ENCODE measurements around the gene MAX.
A peak's percentile ranks its signal among the peaks of the same experiment; 100 is the strongest.

Gene MAX, protein sequence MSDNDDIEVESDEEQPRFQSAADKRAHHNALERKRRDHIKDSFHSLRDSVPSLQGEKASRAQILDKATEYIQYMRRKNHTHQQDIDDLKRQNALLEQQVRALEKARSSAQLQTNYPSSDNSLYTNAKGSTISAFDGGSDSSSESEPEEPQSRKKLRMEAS

DNA sequence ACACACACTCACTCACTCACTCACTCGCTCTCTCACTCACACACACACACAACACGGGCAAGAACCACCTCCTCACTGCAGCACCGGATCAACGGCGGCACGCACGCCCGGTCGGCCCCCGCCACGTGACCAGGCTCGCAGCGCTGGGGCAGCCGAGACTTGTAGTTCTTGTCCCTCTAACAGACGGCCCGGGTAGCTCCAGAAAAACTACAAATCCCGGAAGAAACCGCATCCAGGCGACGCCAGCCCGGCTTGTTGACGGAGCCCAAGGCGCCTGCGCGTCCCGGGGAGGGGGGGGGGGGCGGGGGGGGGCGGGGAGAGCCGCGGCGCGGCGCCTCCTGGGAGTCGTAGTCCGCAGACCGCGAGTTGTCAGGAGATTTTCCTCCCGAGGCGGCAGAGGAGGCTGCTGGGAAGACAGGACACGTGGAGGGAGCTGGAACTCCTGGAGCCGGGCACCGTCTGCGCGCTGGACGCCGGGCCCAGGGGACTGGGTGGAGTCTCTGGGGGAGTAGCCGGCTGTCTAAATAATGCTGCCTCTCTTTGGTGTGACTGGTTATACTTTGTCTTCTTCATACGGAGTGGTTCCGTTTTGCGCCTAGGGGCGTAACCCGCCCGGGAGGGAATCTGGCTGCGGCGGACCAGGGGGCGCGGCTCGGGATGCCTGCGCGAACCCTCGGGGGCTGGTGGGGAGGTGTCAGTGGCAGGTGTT is at the start of gene MAX:
Gene MAX, minus strand, starts transcription at position 77 of the 709 bp plus-strand sequence. CDS start 178 bp downstream, outside the sequence.
- Histone ChIP-seq H3K4me3 (peak within 1 kb of the TSS; percentile 62 to 99 (median 96)), H3K27ac (peak within 1 kb of the TSS; percentile 65 to 99 (median 93))

DNA sequence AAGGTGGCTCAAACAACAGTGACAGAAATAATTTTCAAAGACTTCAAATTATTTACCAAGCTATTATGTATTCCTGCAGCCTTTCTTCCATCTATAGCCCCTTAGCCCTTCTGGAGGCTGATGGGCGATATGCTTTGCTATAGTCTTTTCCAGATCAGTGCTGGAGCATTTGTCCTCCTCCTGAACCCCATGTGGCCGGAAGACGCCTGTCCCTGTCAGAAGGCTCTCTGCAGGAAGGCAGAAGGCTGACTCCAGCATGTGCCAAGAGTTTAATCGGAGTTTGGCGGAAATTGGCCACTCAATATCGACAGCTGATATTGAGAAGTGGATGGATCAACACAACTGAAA is 49.3 kb upstream of the MAX start:
- Histone ChIP-seq H3K27ac (no peak overlapping the region), H3K4me3 (no peak overlapping the region)

GRCh38 chr14:65150898-65151608 is 48.7 kb upstream of the MAX start:
- H3K4me3 ChIP-seq = no peak overlapping the region
- H3K27ac ChIP-seq = no peak overlapping the region

DNA sequence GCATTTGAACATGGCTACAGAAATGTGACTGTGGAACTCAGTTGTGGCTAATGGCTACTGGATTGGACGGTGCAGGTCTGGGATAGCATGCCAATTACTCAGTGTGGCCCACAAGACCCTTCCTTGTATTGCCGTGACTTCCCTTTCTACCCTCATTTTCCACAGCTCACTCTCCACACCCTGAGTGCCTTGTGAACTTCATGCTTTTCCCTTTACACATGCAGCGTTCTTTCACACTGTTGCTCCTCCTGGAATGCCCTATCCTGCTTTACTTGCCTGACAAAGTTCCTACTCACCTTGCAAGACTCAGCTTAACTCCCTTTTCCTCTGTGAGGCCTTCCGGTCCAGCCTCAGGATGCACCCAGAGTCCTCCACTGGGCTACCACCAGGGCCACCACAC is 46.8 kb upstream of the MAX start:
- no peak overlapping the region for H3K4me3 ChIP-seq
- H3K27ac ChIP-seq = no peak overlapping the region

GRCh38 chr14:65144170-65144569 is 41.9 kb upstream of the MAX start:
- H3K4me3 ChIP-seq = no peak overlapping the region

GRCh38 chr14:65142914-65143625 is 40.8 kb upstream of the MAX start:
- no peak overlapping the region for H3K27ac ChIP-seq
- H3K4me3 ChIP-seq = no peak overlapping the region

More at GRCh38 chr14:65144170-65144569, 41.9 kb upstream of the MAX start:
- no peak overlapping the region for H3K27ac ChIP-seq

GRCh38 chr14:65142429-65142828 is 40.1 kb upstream of the MAX start:
- H3K4me3 ChIP-seq = no peak overlapping the region
- H3K27ac ChIP-seq = no peak overlapping the region

- no peak overlapping the region for H3K27ac ChIP-seq
- no peak overlapping the region for H3K4me3 ChIP-seq
Measured at GRCh38 chr14:65141523-65141922, 39.2 kb upstream of the MAX start.

DNA sequence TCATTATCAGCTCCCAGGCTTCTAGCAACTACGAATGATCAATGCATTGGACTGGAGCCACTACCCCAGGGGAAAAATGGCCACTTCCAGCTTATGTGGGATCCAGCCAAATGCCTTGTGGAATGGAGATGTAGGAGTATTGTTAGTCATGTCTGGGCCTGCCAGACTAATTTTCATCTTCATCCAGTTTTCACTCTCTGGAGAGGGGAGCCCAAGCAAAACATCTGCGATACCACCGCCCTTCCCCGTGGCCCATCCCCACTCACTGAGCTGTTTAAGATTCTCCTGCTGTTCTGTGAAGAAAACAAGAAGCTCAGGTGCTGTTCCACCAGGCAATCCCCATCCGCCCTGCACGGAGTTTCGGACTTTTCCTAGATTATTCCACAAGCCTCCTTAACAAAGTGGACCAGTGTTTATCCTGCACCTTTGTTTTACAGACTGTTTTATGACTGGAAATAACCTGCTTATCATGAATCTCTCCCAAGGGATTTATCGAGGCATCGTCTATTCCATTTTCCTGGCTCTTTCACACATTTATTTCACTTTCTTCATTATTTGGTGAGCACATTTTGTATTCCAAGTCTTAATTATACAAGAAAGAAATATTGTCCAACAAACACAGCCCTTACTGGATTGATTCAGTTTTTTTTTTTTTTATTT is 35.5 kb upstream of the MAX start:
- H3K4me3 ChIP-seq = no peak overlapping the region
- no peak overlapping the region for H3K27ac ChIP-seq

- Histone ChIP-seq H3K27ac (no peak overlapping the region), H3K4me3 (no peak overlapping the region)
Measured at GRCh38 chr14:65134651-65135579, 32.6 kb upstream of the MAX start.

- Histone ChIP-seq H3K27ac (no peak overlapping the region), H3K4me3 (no peak overlapping the region)
Measured at GRCh38 chr14:65132855-65133254, 30.5 kb upstream of the MAX start.

GRCh38 chr14:65131301-65131701 is 29.0 kb upstream of the MAX start:
- Histone ChIP-seq H3K27ac (no peak overlapping the region), H3K4me3 (no peak overlapping the region)

DNA sequence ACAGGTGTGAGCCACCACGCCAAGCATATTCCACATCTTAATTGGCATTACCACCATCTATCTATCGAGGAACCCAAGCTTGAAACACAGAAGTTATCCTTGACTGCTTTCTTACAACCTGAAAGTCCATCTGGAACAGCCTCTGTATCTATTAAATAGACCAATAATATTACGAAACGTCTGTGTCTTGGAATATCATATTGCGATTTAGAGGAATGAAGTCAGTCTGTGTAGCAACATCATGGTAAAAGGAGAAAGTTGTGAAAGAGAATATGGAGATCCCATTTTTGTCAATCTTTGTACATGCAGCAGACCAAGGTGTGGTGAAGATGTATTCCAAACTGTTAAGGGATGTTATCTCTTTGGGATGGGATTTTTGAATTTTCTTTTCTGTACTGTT is 25.8 kb upstream of the MAX start:
- Histone ChIP-seq H3K27ac (no peak overlapping the region), H3K4me3 (no peak overlapping the region)

- Histone ChIP-seq H3K4me3 (no peak overlapping the region), H3K27ac (no peak overlapping the region)
Measured at GRCh38 chr14:65117769-65118745, 15.7 kb upstream of the MAX start.

DNA sequence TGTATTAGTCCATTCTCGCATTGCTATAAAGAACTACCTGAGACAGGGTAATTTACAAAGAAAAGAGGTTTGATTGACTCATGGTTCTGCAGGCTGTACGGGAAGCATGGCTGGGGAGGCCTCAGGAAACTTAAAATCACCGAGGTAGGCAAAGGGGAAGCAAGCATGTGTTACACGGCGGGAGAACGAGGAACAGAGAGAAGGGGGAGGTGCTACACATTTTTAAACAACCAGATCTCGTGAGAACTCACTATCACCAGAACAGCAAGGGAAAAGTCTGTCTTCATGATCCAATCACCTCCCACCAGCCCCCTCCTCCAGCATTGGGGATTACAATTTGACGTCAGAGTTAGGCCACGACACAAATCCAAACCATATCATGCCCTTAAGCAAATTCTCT is 13.3 kb upstream of the MAX start:
- Histone ChIP-seq H3K4me3 (no peak overlapping the region), H3K27ac (no peak overlapping the region)

DNA sequence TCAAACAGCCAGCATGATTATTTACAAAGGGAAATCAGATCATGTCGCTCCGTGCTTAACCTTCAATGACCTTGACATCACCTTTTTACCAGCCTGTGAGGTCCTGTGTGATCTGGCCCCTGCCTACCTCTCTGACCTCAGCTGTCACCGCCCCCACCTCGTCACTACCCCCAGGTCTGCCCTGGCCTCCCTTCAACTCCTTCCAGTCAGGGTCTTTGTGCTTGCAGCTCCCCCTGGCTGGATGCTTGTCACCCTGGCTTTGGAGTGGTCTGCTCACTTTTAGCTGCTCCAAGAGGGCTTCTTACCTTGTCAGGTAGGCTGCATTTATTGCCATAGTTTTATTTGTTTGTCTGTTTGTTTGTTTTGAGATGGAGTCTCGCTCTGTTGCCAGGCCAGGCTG is 8.2 kb upstream of the MAX start:
- Histone ChIP-seq H3K27ac (no peak overlapping the region), H3K4me3 (no peak overlapping the region)

- Histone ChIP-seq H3K27ac (no peak overlapping the region), H3K4me3 (no peak overlapping the region)
Measured at GRCh38 chr14:65109357-65109756, 7.0 kb upstream of the MAX start.

DNA sequence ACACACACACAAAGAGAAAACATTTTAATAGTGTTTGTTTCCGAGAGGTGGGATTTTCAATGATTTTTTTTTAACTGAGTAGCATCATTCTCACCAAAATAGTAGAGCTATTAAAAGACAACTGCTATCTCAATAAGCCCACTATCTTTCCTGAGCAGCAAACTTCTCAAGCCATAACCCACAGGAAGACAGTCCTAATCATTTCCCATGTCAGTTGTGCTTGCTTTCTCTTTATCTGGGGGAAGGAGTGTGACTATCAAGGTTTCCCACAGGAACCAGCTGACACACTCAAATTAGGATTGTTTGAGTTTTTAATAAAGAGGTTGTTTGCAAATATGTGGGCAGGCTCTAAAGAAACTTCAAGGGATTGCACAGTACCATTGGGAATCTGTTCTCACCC is 4.9 kb upstream of the MAX start:
- H3K27ac ChIP-seq = no peak overlapping the region
- no peak overlapping the region for H3K4me3 ChIP-seq

Data from skin epidermis (tissue), 12 donors.